Fibroblast of lung (primary cell): ENCODE measurements around the gene ROBO2. TPM values are rescaled to one million over a fixed set of nuclear protein-coding genes. Genes with fewer than 3 reads are reported as not detected.

ENCODE experiments used
- DNase-seq, 2 donors: peaks; one replicate each; pipeline versions ENCODE4 v3.0.0 to v3.0.0-alpha.2; 2010; ENCODE audit warnings: low read depth in 2 of 2
- H2AFZ ChIP-seq: 2 replicates; pipeline ENCODE4 v1.5.1; 2012; ENCODE audit warnings: low read length, control low read depth, inconsistent platforms
- H3K27ac ChIP-seq: 2 replicates; pipeline ENCODE4 v1.5.1; 2011; ENCODE audit warnings: low read length, control low read depth; ENCODE audit not compliant: insufficient read depth
- H3K27me3 ChIP-seq: 2 replicates; pipeline ENCODE4 v1.5.1; 2011; ENCODE audit warnings: mild to moderate bottlenecking, low read length; ENCODE audit not compliant: control insufficient read depth, insufficient read depth
- H3K36me3 ChIP-seq: 2 replicates; pipeline ENCODE4 v1.5.1; 2011; ENCODE audit warnings: low read length; ENCODE audit not compliant: control insufficient read depth, insufficient read depth
- H3K4me1 ChIP-seq: 2 replicates; pipeline ENCODE4 v1.5.1; 2011; ENCODE audit warnings: low read length; ENCODE audit not compliant: control insufficient read depth, insufficient read depth; ENCODE audit errors: extremely low read depth
- H3K4me2 ChIP-seq: 2 replicates; pipeline ENCODE4 v1.5.1; 2011; ENCODE audit warnings: low read length, control low read depth; ENCODE audit not compliant: insufficient read depth; ENCODE audit errors: extremely low read depth
- H3K4me3 ChIP-seq, 4 experiments: fragments of 200-600 bp in 1 of 4; sonication (generic) in 1 of 4; replicated peaks in 1 of 4; 2 replicates each; pipeline ENCODE4 v1.5.1; 2011 to 2016; ENCODE audit warnings: low read length in 4 of 4, low read depth in 3 of 4, mild to moderate bottlenecking in 3 of 4, control low read depth in 2 of 4, inconsistent platforms in 1 of 4, mixed read lengths in 1 of 4; ENCODE audit not compliant: insufficient read depth in 1 of 4; ENCODE audit errors: control extremely low read depth in 1 of 4
- H3K79me2 ChIP-seq: 2 replicates; pipeline ENCODE4 v1.5.1; 2012; ENCODE audit warnings: mild to moderate bottlenecking, low read length, inconsistent platforms; ENCODE audit not compliant: control insufficient read depth, insufficient read depth
- H3K9ac ChIP-seq: 2 replicates; pipeline ENCODE4 v1.5.1; 2011; ENCODE audit warnings: mild to moderate bottlenecking, low read length, control low read depth; ENCODE audit not compliant: insufficient read depth
- H3K9me3 ChIP-seq: 2 replicates; pipeline ENCODE4 v1.5.1; 2012; ENCODE audit warnings: low read depth, low read length; ENCODE audit not compliant: control insufficient read depth, insufficient read depth
- H4K20me1 ChIP-seq: 2 replicates; pipeline ENCODE4 v1.5.1; 2011; ENCODE audit warnings: low read length; ENCODE audit not compliant: control insufficient read depth, insufficient read depth; ENCODE audit errors: extremely low read depth
- CTCF ChIP-seq, 2 donors: IDR thresholded peaks in 1 of 2; conservative IDR thresholded peaks in 1 of 2; 1 replicate in 1 of 2; 2 replicates in 1 of 2; pipeline ENCODE4 v1.5.1; 2011 to 2012; ENCODE audit warnings: low read length in 2 of 2, control low read depth in 1 of 2, inconsistent platforms in 1 of 2, low read depth in 1 of 2, mild to moderate bottlenecking in 1 of 2
- EZH2 ChIP-seq: IDR thresholded peaks from 2 replicates; pipeline ENCODE4 v1.5.1; 2012; ENCODE audit warnings: low read length, control low read depth, mild to moderate bottlenecking; ENCODE audit errors: missing control alignments
- polyA plus RNA-seq, 2 donors: library from polyadenylated mRNA; depleted of rRNA in 1 of 2; stranded (reverse) in 1 of 2; unstranded in 1 of 2; fragments of >200 nt; gene quantifications; 2 replicates each; pipeline ENCODE4 v1.2.1, GENCODE V29; 2011 to 2012; ENCODE audit warnings: missing spikeins in 1 of 2
- total RNA-seq: library from RNA; depleted of rRNA; stranded (reverse); fragments of >200 nt; gene quantifications from 2 replicates; pipeline ENCODE4 v1.2.1, GENCODE V29; 2014

ROBO2 gene
- total and polyA plus RNA-seq, 2 donors (not counting 1 experiment from before 2014, with no cell fraction given) = 0.83 to 1.5 TPM

GRCh38 chr3:77427528-77427927, 387.6 kb downstream of the ROBO2 start:
- H3K9ac ChIP-seq = no peak overlapping the region
- H3K36me3 ChIP-seq = no peaks in the 10 kb centered on the region
- no peak for DNase-seq
- no peak overlapping the region for H3K4me3 ChIP-seq
- no peaks in the 10 kb centered on the region for H3K79me2 ChIP-seq
- no peak overlapping the region for H2AFZ ChIP-seq
- no peak overlapping the region for H3K27ac ChIP-seq
- H4K20me1 ChIP-seq = no peaks in the 10 kb centered on the region
- TF ChIP-seq CTCF (conservative IDR thresholded peaks at IDR 0.05 in 1 of 2, IDR thresholded peaks at IDR 0.05 in 1 of 2; ENCODE audit: low read depth in 1 of 2, low read length in 2 of 2) (no peak), EZH2 (no peak)
- no peaks in the 10 kb centered on the region for H3K9me3 ChIP-seq
- no peaks in the 10 kb centered on the region for H3K4me1 ChIP-seq
- H3K4me2 ChIP-seq = no peak overlapping the region
- H3K27me3 ChIP-seq = no peaks in the 10 kb centered on the region

- no peaks in the 10 kb centered on the region for H3K4me1 ChIP-seq
- no peak overlapping the region for H3K4me3 ChIP-seq
- TF ChIP-seq CTCF (conservative IDR thresholded peaks at IDR 0.05 in 1 of 2, IDR thresholded peaks at IDR 0.05 in 1 of 2; ENCODE audit: low read depth in 1 of 2, low read length in 2 of 2) = no peak
- no peak for TF ChIP-seq EZH2
- H3K9ac ChIP-seq = no peak overlapping the region
- no peaks in the 10 kb centered on the region for H3K27me3 ChIP-seq
- no peaks in the 10 kb centered on the region for H4K20me1 ChIP-seq
- no peak overlapping the region for H2AFZ ChIP-seq
- H3K36me3 ChIP-seq = no peaks in the 10 kb centered on the region
- DNase-seq = no peak
- H3K79me2 ChIP-seq = no peaks in the 10 kb centered on the region
- H3K27ac ChIP-seq = no peak overlapping the region
- H3K4me2 ChIP-seq = no peak overlapping the region
- no peaks in the 10 kb centered on the region for H3K9me3 ChIP-seq
Measured at GRCh38 chr3:77436908-77437307, 397.0 kb downstream of the ROBO2 start.

DNA sequence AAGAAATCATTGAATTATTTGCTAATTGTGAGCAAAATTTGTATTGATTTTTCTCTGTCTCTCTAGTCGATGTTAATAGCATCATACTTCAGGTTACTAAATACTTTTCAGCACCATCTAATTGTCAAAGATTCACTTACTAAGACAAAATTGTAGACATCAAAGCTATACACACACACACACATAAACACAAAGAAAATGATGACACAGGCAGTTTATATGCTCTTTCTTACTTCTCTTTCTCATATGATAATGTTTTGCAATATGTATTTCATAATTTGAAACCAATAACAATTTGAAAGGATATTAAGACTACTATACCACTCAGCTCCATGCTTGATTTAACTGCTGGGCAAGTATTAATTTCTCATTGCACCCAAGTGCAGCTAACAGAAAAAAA, 406.2 kb downstream of the ROBO2 start:
- no peak overlapping the region for H2AFZ ChIP-seq
- no peak overlapping the region for H3K9ac ChIP-seq
- no peak for TF ChIP-seq EZH2
- TF ChIP-seq CTCF (conservative IDR thresholded peaks at IDR 0.05 in 1 of 2, IDR thresholded peaks at IDR 0.05 in 1 of 2; ENCODE audit: low read depth in 1 of 2, low read length in 2 of 2) = no peak
- no peaks in the 10 kb centered on the region for H3K79me2 ChIP-seq
- no peak for DNase-seq
- H4K20me1 ChIP-seq = no peaks in the 10 kb centered on the region
- no peaks in the 10 kb centered on the region for H3K9me3 ChIP-seq
- no peaks in the 10 kb centered on the region for H3K36me3 ChIP-seq
- H3K27ac ChIP-seq = no peak overlapping the region
- H3K4me1 ChIP-seq = no peaks in the 10 kb centered on the region
- H3K27me3 ChIP-seq = no peaks in the 10 kb centered on the region
- no peak overlapping the region for H3K4me2 ChIP-seq
- no peak overlapping the region for H3K4me3 ChIP-seq
